Fibroblast of lung (primary cell): ENCODE data around the gene MISP3.

Experiments
- CTCF ChIP-seq, 2 donors: IDR thresholded peaks in 1 of 2; conservative IDR thresholded peaks in 1 of 2; 1 replicate in 1 of 2; 2 replicates in 1 of 2; pipeline ENCODE4 v1.5.1; 2011 to 2012; ENCODE audit warnings: low read length in 2 of 2, control low read depth in 1 of 2, inconsistent platforms in 1 of 2, low read depth in 1 of 2, mild to moderate bottlenecking in 1 of 2
- EZH2 ChIP-seq: IDR thresholded peaks from 2 replicates; pipeline ENCODE4 v1.5.1; 2012; ENCODE audit warnings: low read length, control low read depth, mild to moderate bottlenecking; ENCODE audit errors: missing control alignments

DNA sequence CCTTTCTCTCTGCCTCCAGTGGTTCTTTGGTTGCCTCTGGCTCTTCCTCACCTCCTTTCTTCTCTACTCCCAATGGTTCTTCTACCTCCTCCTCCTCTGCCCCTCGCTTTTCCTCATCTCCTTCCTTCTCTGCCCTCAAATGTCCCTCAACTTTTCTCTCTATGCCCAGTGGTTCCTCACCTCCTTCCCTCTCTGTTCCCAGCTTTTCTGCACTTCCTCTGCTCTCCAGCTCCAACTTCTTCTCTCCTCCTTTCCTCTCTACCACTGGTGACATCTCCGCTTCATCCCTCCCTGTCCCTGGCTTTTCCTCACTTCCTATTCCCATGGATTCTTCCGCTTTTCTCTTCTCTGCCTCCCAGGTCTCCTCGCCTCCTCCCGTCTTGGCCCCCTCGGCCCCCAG lies 18.5 kb upstream of the MISP3 start:
- TF ChIP-seq CTCF (conservative IDR thresholded peaks at IDR 0.05 in 1 of 2, IDR thresholded peaks at IDR 0.05 in 1 of 2; ENCODE audit: low read depth in 1 of 2, low read length in 2 of 2) (no peak), EZH2 (no peak)
